ENCODE data around the gene TBC1D21.

DNA sequence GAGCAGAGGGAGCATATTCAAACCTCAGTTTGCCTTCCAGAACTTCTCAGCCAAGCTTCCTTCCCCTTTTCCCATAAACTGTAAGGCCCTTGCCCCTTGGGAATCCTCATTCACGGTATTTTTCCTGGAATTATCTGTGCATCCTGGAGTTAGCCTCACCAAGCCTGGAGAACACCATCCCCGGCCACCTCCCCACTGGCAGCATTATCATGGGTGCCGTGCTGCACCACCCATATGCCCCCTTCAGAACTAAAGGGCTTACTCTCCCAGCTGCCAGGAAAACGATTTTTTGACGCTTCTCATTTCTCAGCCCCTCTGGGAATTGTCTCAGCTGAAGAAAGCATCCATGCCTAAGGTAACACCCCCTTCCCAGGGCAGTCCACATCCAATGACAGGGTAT is 20.9 kb upstream of the TBC1D21 start:
- TF ChIP-seq, protein P1, sequence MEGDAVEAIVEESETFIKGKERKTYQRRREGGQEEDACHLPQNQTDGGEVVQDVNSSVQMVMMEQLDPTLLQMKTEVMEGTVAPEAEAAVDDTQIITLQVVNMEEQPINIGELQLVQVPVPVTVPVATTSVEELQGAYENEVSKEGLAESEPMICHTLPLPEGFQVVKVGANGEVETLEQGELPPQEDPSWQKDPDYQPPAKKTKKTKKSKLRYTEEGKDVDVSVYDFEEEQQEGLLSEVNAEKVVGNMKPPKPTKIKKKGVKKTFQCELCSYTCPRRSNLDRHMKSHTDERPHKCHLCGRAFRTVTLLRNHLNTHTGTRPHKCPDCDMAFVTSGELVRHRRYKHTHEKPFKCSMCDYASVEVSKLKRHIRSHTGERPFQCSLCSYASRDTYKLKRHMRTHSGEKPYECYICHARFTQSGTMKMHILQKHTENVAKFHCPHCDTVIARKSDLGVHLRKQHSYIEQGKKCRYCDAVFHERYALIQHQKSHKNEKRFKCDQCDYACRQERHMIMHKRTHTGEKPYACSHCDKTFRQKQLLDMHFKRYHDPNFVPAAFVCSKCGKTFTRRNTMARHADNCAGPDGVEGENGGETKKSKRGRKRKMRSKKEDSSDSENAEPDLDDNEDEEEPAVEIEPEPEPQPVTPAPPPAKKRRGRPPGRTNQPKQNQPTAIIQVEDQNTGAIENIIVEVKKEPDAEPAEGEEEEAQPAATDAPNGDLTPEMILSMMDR (conservative IDR thresholded peaks at IDR 0.05): no peak
- no peak for TF ChIP-seq EZH2 (IDR thresholded peaks at IDR 0.05; ENCODE audit: low read depth)

All from PC-9 (cell line).